ENCODE results near the gene ZNF653.
A peak's percentile ranks its signal among the peaks of the same experiment; 100 is the strongest.
"Not testable (repeated sequence)": the region's sequence is repeated elsewhere in the genome, so short reads cannot be mapped to it uniquely, and the experiment has no call there.

Gene ZNF653

DNA sequence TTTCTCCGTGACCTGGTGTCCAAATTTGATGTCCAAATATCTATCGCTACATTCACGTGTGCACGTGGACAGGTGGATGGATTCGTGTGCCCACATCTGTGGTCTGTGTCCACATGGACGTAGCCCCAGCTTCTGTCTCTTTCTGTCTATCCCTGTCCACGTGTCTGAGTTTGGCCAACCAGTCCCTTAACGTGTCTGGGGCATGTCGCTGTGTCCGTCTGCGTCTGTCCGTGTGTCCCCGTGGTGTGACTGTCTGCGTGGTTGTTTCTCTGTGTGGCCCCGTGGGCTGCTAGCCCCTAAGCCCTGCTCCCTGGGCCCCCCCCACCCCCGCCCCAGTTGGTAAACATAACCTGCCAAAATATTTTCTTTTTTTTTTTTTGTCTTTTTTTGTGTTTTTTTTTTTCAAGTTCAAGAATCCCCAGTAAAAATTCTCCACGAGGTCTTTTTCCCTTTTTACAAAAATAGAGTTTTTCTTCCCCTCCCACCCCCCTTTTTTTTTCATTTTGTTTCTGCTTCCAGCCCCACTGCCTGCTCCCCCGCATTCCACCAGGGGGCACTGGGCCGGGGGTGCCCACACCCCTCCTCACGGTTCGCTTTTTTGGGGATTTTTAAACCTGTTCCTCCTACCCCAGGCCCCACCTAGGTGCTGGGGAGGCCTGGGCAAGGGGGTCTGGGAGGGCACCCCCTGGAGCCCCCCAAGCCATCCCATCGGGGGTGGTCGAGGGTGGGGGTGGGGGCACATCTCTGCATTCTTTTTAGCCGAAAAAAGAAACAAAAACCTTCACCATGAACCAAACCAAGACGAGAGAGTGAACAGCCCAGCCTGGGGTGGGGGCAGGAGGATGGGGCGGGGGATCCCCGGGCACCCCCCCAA lies 51.9 kb downstream of the ZNF653 start:
- peak; percentile 39 for DNase-seq

- DNase-seq = no peak
Measured at GRCh38 chr19:11452620-11453310, 52.9 kb downstream of the ZNF653 start.

DNA sequence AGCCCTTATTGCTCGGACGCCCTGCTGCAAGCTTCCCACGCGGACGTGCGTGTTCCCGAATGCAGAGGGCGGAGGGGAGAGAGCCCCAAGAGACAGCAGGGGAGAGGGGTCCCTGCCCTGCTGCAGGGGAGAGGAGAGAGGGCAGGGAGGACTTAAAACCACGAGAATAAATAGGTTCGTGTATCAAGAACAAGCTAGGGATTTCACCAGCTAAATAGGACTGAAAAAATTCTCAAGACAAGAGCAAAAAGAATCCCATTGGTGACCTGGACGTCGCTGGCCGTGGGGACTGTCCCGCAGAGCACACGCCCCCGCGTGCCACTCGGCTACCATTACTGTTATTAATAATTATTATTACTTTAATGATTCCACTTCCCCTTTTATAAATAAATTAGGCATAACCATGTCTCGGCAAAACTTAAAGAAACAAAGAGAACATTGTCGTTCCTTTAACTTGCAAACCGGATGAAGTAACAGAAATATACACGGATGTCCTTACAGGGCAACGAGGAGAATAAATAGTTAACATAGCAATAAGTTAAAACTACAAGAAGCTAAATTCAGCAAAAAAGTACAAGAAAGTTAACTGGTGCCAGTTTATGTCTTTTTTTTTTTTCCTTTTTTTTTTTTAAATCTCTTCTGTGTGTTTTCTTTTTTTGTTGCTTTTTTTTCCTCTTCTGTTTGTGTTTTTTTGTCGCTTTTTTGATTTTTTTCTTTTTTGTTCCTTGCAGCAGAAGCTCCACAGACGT lies 53.6 kb downstream of the ZNF653 start:
- DNase-seq = no peak

DNA sequence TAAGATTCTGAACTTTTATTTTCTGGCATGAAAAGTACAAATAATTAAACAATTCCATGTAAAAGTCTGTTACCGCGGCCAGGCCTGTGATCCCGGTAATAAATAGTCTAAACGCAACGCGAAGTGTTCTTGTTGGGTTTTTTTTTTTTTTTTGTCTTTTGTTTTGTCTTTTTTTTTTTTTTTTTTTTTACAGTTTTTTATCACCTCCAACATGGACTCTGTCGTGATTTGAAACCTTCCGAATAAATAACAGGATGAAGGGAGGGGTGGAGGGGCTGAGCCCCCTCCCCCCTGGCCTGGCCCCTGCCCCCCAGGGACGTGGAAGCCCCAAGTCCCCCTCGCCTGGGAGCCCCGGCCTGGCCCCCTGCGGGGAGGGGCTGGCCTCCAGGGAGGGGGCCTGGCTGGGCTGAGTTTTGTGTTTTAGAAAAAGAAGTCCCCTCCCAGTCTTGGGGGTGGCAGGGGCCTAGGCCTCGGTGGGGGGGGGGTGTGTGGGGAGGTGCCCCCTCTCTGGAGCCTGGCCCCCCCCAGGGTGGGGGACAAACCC lies 54.2 kb downstream of the ZNF653 start:
- DNase-seq = no peak

DNA sequence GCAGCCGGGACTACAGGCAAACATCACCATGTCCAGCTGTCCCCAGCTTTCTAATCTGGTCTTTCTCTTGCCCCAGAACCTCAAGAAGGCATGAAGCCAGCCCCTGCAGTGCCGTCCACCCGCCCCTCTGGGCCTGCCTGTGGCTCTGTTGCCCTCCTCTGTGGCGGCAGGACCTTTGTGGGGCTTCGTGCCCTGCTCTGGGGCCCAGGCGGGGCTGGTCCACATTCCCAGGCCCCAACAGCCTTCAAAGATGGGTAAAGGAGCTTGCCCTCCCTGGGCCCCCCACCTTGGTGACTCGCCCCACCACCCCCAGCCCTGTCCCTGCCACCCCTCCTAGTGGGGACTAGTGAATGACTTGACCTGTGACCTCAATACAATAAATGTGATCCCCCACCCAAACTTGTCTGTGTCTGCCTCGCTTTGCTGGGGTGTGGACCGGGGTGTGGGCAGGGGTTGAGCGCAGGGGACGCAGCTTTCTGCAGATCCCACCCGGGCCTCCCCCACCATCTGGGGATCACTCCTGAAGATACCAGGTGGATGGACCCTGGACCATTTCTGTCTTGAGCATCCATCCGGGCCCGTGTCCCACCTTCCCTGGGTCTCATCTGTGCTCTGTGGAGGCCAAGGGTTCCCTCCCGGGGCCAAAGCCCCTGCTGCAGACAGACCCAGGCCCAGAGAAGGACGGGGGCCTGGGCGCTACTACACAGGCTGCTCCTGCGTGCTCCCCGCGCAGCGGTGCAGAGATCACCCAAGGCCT lies 54.9 kb downstream of the ZNF653 start:
- DNase-seq = no peak

- DNase-seq = no peak
Measured at GRCh38 chr19:11448923-11449554, 56.6 kb downstream of the ZNF653 start.

GRCh38 chr19:11448410-11448809 lies 57.2 kb downstream of the ZNF653 start:
- DNase-seq = no peak

- no peak for DNase-seq
Measured at GRCh38 chr19:11447347-11448262, 58.0 kb downstream of the ZNF653 start.

- DNase-seq = peak; percentile 60
Measured at GRCh38 chr19:11446652-11447301, 58.9 kb downstream of the ZNF653 start.

- peak; percentile 18 for DNase-seq
Measured at GRCh38 chr19:11446271-11446651, 59.4 kb downstream of the ZNF653 start.

DNA sequence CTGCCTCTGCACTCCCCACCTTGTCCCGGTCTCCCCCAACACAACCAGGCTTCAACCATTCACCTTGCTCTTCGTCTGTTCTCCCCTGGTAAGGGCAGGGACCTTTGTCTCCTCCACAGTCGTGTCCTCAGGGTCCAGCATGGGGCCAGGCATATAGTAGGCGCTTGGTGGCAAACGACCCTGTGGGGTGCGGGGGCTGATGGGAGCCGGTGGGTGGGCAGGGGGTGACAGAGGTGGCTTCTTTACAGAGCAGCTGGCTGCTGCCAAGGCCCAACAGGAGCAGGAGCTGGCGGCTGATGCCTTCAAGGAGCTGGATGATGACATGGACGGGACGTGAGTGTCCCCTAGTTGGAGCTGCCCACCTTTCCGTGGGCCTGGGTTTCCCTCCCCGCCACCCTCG lies 60.5 kb downstream of the ZNF653 start:
- DNase-seq = no peak

DNA sequence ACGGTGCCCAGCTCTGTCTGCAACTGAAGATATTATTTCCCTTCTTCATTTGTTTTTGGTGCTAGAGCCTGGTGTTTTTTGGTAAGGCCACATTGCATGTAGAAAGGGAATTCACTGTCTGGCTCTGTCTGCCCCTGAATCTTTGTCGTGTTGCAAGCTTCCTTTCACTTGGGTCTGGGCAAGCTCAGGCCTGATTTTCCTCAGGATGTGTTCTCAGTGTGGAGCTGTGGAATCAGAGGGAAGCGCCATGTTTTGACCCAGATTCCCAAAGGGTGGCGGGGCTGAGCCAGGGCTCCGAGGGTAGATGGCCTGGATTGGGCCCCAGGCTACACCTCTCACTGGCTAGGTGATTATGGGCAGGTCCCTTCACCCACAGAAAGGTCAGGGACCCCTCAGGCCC lies 61.6 kb downstream of the ZNF653 start:
- no peak for DNase-seq

DNA sequence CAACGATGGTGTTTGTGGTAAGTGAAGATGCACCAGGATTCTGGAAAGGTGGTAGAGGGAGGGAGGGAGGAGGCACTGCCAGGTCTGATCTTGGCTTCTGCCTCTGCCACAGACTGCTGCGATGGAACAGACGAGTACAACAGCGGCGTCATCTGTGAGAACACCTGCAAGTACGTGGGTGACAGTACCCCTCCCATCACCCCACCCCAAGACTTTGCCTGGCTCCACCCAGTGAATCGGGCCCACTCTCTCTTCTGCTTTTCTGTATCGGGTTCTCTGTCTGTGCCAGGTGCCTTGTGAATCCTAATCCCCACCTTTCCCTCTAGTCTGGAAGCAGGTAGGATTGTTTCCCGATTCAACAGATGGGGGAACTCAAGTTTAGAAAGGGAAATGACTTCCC lies 67.7 kb downstream of the ZNF653 start:
- DNase-seq = no peak

DNA sequence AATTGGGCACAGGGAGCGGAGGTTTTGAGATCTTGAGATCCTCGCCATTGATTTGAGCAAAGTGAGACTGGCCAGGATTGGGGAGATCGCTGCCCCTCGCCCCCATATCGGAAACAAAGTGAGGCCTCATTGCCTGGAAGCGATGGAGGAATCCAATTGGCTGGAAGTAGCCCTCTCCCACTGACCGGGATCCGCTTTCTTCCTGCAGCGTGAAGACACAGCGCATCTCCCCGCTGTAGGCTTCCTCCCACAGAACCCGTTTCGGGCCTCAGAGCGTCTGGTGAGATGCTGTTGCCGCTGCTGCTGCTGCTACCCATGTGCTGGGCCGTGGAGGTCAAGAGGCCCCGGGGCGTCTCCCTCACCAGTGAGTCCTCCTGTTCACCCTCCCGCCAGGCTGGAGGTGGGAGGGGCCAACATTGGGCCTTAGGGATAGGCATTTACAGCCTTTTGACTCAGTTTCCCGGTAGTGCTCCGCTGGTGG lies 69.8 kb downstream of the ZNF653 start:
- peak; percentile 57 for DNase-seq

DNA sequence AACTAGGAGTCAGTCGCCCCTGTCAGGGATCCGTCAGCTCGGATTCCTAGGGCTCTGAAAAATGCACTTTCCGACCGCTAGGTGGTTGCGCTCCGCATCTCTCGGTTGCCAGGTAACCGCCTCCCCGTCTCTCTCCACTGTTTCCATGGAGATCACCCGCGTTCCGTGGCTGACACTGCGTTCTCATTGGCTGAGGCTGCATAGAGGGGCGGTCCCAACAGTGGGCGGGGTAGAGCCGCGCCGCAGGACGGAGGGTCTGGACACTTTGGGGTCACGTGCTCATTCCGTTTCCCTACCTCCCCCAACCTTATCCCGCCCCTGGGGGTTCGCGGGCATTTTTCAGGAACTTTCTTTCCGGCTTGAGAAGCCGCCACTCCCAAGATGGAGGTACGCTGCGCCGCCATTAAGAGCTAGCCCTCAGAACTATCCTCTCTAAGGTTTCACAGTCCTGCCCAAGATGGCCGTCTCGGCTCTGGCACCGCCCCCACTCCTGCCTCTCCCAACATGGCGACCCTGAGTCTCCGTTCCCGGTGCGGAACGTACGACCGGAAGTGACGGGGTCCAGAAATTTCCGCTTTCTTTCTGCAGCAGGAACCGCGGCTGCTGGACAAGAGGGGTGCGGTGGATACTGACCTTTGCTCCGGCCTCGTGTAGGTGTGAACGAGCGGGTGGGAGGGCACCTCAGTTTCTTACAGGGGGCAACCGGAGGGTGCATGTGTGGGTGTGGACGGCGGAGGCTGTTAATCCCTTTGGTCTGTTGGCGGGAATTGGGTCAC lies 70.4 kb downstream of the ZNF653 start, which contains the start of the genes ODAD3 and PRKCSH:
ODAD3 (minus strand) TSS at position 65 of the 776 bp plus-strand sequence. CDS start 105 bp downstream, outside the sequence.
PRKCSH (plus strand) TSS at position 579 of the 776 bp plus-strand sequence. CDS start 483 bp downstream, outside the sequence.
- DNase-seq = peak; percentile 100

GRCh38 chr19:11434703-11435056 lies 71.0 kb downstream of the ZNF653 start:
- DNase-seq = peak; percentile 67

- not testable (repeated sequence) for DNase-seq
Measured at GRCh38 chr19:11433526-11433925, 72.1 kb downstream of the ZNF653 start.
